ENCODE measurements around the gene PKIG. TPM values are rescaled to one million over a fixed set of nuclear protein-coding genes. Genes with fewer than 3 reads are reported as not detected.

The PKIG gene
- total and polyA plus RNA-seq, 2 donors (not counting 3 experiments of a cell fraction or from before 2014, with no cell fraction given), result 135 to 167 TPM

GRCh38 chr20:44658810-44659209 is 76.4 kb downstream of the PKIG start:
- Histone ChIP-seq H3K9ac (replicated peaks; ENCODE audit: extremely low read depth, insufficient read depth, low read length) (no peak overlapping the region), H3K4me2 (ENCODE audit: insufficient read depth, low read length) (no peak overlapping the region), H3K4me3 (replicated peaks in 1 of 3; ENCODE audit: insufficient read depth in 1 of 3, low read depth in 1 of 3, low read length in 3 of 3) (no peak overlapping the region), H2AFZ (ENCODE audit: low read depth, low read length) (no peak overlapping the region), H4K20me1 (replicated peaks; ENCODE audit: control insufficient read depth, extremely low read depth, insufficient read depth, low read length) (no peaks in the 10 kb centered on the region), H3K36me3 (ENCODE audit: control insufficient read depth in 2 of 2, extremely low read depth in 1 of 2, insufficient read depth in 2 of 2, low read length in 2 of 2) (no peaks in the 10 kb centered on the region), H3K27me3 (ENCODE audit: control insufficient read depth in 2 of 2, insufficient read depth in 2 of 2, low read length in 2 of 2) (peaks cover 18 to 19% of the 10 kb centered on the region in 2 experiments), H3K27ac (ENCODE audit: insufficient read depth, low read depth, low read length) (no peak overlapping the region), H3K9me1 (replicated peaks; ENCODE audit: control insufficient read depth, extremely low read depth, insufficient read depth, low read length) (no peaks in the 10 kb centered on the region), H3K9me3 (replicated peaks; ENCODE audit: control insufficient read depth, insufficient read depth, low read length) (no peaks in the 10 kb centered on the region), H3K4me1 (ENCODE audit: control insufficient read depth, extremely low read depth, insufficient read depth, low read length) (no peaks in the 10 kb centered on the region), H3K79me2 (ENCODE audit: control insufficient read depth, insufficient read depth, low read length) (no peaks in the 10 kb centered on the region)
- intact Hi-C loops (cut with micrococcal nuclease) (no loop called here), dilution Hi-C loops (cut with MboI; ENCODE audit: extremely low pct_ligation_motif_present, low sequenced_read_pairs) (no loop called here)
- ChIA-PET CTCF (no interaction called here), POLR2A (no interaction called here)
- TF ChIP-seq POLR2A (IDR thresholded peaks at IDR 0.05; ENCODE audit: low read depth, low read length), result no peak
- no peak for TF ChIP-seq EZH2 (IDR thresholded peaks at IDR 0.05; ENCODE audit: borderline replicate concordance, low read depth, low read length, severe bottlenecking)
- no peak for TF ChIP-seq FOS (IDR thresholded peaks at IDR 0.05; ENCODE audit: borderline replicate concordance, insufficient read depth, low read length)
- no peak for TF ChIP-seq MYC (IDR thresholded peaks at IDR 0.05; ENCODE audit: low read depth, low read length)
- no peak for TF ChIP-seq CTCF (IDR thresholded peaks at IDR 0.05; ENCODE audit: extremely low read depth in 1 of 2, insufficient read depth in 1 of 2, low read depth in 1 of 2, low read length in 2 of 2)
- TF ChIP-seq POLR2AphosphoS5 (IDR thresholded peaks at IDR 0.05; ENCODE audit: insufficient read depth, low read depth, low read length), result no peak
- TF ChIP-seq JUN (IDR thresholded peaks at IDR 0.05; ENCODE audit: borderline replicate concordance, insufficient read depth, insufficient read length, low read depth), result no peak
- TF ChIP-seq MAX (IDR thresholded peaks at IDR 0.05; ENCODE audit: insufficient read depth, insufficient read length), result no peak
- no peak for TF ChIP-seq GATA2 (IDR thresholded peaks at IDR 0.05; ENCODE audit: insufficient read depth, insufficient read length, low read depth, low read length)
- no TSS peak for BruUV-seq (replicated peaks)
- FAIRE-seq, result no peak
- DNase-seq (ENCODE audit: low read depth, low spot score), result no peak
